GM18861 (cell line): Measurements from ENCODE around the gene COX18.

Source experiments
- ATAC-seq: cut with Tn5 transposase; IDR thresholded peaks from one replicate; pipeline ENCODE4 v1.9.1; 2021; ENCODE audit not compliant: unreplicated experiment

COX18 gene, protein sequence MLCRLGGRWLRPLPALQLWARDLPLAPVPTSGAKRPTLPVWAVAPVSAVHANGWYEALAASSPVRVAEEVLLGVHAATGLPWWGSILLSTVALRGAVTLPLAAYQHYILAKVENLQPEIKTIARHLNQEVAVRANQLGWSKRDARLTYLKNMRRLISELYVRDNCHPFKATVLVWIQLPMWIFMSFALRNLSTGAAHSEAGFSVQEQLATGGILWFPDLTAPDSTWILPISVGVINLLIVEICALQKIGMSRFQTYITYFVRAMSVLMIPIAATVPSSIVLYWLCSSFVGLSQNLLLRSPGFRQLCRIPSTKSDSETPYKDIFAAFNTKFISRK

DNA sequence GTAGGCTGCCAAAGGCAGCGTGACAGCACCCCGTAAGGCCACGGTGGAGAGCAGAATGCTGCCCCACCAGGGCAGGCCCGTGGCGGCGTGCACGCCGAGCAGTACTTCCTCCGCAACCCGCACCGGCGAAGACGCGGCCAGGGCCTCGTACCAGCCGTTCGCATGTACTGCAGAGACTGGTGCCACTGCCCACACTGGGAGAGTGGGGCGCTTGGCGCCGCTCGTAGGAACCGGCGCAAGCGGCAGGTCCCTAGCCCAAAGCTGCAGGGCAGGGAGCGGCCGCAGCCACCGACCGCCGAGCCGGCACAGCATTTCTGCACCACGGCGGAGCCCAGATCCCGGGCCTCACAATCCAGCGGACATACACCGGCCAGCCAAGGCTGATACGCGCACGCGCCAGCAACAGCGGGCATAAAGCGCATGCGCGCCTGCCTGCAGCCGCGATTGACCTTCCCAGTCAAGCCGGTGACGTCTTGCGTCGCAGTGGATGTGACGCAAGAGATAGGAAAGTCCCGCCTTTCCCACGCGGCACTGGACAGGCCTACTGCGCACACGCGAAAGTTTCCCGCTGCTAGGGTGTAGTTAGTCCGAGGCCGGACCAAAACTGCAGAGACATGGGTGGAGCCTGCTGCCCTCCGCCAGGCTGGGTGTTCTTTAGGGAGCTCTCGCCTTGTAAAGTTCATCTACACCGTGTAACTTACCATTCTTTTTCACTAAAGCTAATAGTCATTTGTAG lies at the start of gene COX18:
Gene COX18 (minus strand): TSS at position 379 of the 736 bp plus-strand sequence. CDS start 67 bp downstream, at position 312.
- peak; percentile 75 for ATAC-seq

DNA sequence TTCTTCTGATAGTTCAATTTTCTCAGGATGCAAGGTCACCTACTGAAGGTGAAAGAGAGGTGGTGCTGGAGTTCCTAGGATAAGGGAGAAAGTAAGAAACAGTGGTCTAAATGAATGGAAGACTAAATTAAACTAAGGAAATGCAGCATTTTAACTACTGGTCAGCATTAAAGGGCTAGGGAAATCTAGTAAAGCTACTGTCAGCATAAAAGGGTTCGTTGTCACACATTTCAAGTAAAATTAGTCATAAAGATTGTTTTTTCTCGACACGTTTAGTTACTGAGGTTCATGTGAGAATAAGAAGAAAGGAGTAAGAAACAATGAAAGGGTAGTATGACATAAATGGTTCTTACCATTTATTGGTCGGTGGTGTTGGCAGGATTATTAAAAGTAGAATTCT lies 40.0 kb upstream of the COX18 start:
- no peak for ATAC-seq

DNA sequence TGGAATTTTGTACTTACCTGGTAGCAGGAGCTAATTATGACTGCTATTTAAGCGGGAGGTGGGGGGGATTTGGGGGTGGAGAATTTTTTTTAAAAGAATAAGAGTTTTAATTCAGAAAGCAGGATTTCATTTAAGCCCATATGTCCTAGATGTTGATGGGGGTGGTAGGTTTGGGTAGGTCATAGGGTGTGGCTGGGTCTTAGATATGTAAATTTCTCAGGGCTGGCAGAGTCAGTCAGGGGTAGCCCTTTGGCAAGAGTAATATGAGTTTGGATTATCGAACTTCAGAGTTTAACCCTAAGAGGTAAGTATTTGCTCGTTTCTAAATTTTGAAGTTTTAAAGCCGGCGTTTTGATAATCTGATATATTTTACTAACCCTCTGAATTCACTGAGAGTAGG lies 35.2 kb upstream of the COX18 start:
- ATAC-seq: no peak

DNA sequence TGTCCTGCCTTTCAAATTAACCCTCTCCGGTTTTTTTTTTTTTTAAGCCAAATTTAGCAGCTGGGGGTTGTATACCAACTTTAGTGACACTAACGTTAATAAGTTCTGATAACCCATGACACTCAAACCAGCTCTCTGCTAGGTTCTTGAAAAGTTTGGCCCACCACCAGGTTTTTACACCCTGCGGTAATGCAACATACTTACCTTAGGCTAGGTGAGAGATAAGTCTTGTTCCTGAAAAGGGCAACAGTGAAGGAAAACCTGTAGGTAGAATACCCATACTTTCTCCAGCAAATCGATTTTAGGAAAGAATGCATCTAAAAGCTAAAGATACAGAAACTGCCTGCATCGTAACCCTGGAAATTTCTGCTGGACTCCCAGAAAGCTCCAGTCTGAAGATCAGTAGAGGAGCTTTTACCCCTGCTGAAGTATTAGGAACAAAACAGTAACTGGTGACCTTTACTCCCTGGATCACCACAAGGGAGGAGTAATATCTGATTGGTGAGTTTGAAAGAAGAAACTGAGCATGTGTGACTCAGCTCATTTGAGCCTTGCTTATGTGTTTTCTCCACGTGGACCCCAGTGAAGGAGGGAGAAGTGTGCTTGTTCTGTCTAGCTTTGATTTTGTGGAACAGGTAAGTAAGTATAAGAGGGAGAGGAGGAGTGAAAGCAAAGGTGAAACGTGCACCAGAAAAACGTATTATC lies 34.4 kb upstream of the COX18 start:
- ATAC-seq: no peak

DNA sequence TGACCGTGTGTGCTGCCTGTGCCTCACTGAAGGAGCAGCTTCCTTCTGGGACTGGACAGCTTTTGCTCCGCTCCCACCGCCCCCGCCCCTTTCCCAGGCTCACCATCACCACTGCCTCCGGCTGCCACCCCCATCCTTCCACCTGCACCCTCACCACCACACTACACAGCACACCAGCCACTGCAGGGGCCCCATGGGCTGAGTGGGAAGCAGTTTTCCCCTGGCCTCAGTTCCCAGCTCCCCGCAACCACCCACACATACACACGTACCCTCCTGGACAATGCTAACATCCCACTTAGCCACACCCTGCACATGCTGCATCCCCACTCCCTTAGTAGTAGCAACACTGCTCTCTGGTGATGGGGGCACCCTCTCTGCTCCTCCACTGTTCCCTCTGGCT lies 29.6 kb upstream of the COX18 start:
- ATAC-seq: no peak

DNA sequence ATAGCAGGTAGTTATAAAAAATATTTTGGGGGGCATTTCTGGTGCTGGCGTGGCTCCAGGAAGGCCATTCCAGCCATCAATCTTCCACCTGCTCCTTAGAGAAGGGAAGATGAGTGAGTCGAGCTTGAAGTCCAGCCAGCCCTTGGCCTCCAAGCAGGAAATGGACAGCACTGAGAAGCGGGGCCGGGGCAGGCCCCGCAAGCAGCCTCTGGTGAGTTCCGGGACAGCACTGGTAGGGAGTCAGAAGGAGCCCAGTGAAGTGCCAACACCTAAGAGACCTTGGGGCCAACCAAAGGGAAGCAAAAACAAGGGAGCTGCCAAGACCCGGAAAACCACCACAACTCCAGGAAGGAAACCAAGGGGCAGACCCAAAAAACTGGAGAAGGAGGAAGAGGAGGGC lies 29.2 kb upstream of the COX18 start:
- ATAC-seq: no peak

DNA sequence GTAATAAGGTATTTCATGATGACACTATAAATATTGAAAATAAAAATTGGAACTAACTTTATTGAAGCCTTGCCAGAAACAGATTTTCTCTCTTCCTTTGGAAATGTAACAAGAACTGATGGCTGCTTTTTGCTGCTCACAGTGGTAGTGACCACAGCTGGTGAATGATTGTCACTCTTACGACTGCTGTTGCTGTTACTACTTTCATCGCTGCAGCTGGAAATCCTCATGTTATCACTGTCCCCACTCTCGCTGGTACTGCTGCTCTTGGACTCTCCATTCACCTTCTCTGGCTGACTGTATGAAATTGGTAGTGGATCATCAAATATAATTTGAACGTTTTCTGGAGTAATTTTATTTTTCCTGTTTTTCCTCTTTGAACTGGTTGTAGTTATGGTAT lies 28.5 kb upstream of the COX18 start:
- ATAC-seq: no peak

DNA sequence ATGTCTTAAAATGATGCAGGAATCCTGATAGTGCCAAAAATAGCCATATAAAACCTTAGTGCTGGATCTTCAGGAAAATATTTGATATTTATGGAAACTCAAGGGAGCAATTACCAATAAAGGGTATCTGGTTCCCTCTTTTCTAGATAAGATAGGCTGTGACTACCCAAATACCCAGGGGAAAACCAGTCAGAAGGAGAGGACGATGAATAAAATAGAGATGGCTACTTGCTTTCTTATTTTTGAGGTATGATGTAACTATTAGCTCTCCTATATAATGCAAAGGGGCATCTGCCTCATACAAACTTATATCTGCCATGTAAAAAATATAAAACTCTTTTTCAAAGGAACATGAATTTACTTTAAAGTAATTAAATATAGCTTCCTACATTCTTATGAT lies 23.4 kb upstream of the COX18 start:
- no peak for ATAC-seq

DNA sequence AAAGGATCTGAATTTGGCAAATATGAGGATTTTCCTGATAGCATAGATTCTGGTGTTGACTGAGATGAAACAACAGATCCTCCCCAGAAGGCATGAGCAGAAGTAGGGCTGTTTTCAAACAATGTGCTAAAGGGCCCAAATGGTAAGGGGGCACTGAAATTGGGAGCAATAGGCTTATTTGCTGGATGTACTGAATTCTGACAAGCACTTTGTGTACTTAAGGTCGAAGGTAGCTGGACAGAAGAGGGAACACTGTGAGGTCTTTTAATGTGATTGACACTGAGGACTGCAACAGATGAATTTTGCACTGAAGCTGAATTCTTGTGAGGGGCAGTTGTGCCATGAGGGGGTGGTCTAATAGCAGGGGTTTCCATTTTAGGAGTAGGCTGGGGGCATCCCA lies 21.2 kb upstream of the COX18 start:
- no peak for ATAC-seq

DNA sequence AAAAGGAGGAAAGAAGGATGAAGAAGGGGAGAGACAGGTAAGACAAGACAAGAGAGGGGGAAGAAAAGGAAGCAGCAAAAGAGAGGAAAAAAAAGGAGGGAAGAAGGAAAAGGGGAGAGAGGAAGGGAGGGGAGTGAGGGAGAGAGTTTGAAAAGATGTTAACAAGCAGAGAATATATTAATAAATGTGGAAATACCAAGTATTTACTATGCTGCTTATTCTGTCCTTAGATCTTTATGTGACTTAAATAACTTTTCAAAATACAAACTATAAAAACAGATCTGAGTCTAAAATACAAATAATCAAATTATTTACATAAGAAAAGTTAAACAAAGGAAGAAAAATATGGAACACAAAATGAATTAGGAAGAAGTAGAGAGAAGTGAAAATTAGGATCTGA lies 18.4 kb upstream of the COX18 start:
- ATAC-seq: no peak

DNA sequence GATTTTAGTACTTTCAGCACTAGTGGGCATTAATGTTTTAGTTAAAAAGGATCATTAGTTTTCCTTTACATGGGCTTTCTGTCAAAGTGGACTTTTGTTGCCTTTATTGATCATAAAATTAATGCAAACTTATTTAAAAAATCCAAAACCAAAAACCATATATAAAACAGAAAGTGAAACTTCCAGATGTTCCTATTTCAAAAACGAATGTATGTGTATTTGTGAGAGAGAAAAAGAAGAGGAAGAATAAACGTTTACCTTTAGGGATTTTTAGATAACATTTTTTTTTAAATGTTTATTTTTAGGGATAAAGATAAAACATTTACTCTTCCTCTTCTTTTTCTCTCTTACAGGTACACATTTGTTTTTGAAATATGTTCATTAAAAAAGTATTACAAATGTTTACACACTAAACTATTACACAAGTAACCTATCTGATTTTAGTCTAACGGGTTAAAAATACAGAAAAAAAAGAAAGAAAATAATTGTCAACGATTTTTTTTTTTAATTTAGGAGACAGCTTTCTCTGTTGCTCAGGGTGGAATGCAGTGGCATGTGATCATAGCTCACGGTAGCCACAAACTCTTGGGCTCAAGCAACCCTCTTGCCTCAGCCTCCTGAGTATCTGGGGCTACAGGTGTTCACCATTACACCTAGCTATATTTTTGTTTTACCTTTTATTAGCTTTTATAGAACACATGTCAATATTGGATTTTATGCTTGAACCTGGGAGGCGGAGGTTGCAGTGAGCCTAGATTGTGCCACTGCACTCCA lies 16.8 kb upstream of the COX18 start:
- ATAC-seq: no peak

DNA sequence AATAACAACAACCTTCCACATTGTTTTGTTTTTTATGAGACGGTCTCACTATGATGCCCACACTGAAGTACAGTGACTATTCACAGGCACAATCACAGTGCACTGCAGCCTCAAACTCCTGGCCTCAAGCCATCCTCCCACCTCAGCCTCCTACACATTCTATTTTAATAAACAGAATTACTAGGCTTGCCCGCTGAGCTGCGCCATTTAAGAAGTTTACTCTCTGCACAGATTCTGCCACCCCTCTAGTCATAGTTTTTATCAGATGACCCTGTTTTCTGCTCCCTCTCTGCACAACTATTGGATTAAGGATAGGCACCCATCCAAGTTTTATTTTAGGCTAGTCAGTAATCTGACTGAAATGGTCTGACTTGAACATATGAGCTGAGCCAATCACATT lies 11.3 kb upstream of the COX18 start:
- ATAC-seq: no peak

DNA sequence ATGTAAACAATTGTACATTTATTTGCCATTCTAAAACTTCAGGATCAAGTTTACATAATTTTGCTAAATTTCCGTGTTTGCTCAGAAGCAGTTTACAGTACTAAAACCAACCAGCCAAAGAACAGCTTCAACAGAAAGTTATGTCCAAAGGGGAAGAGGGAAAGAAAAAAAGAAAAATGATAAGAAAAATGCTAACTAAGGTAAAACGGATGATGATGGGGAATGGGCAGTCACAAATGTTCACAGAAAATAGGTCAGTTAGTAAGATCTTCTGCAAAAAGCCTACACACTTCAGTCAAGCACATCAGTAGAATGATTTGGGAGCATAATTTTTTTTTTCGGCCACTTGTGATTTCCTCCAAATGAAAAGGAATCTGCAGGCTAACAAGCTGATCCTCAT lies 6.3 kb upstream of the COX18 start:
- no peak for ATAC-seq

DNA sequence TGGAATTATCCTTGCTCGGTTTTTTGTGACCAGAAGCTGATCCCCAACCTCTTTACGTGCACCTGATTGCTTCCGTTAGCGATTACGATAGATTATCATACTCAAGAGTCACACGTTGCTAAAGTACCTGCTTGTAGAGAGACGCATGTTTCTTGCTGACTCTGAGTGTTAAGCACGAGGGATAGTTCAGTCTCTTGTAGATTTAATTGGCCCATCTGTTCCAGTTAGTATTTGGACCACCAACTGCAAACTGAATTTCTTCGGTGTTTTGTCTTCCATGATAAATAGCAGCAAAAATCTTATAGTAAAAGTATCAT lies 516 bp upstream of the COX18 start:
- peak; percentile 6 for ATAC-seq

DNA sequence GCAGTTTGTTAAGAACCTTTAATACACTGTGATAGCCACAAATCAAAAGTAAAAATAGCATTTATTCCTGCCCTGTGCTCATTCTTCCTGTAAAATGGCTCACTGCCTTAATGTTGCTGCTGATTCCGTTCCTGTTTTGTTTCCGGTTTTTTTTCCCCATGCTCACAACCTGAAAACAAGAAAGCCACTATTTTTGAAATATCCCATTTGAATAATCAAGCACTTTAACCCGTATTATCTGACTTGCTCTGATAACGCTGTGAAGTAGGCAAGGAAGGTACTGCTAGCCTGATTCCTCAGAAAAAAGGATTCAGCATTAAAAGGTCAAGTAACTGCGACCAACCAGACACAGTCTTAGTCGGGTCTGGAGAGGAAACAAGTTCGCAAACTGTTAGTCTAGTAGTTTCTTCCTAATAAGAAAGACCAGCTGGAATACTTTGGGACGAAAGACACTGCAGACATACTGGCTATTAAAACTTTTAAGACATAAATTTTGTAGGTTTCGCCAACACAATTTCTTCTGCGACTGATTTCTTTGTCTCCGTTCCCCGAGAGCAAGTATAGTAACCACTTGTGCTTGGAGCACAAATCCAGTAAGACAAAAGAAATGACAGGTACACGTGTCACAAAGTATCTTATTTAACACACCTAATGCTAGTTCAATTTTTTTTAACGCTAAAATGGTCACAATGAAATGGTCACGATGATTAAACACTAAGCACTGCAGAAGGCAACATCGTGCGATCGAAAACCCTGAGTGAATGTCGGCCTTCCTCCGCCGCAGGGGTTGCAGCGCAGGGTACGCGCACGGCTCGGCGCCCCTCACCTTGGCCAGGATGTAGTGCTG lies 802 bp downstream of the COX18 start:
- peak; percentile 1 for ATAC-seq

DNA sequence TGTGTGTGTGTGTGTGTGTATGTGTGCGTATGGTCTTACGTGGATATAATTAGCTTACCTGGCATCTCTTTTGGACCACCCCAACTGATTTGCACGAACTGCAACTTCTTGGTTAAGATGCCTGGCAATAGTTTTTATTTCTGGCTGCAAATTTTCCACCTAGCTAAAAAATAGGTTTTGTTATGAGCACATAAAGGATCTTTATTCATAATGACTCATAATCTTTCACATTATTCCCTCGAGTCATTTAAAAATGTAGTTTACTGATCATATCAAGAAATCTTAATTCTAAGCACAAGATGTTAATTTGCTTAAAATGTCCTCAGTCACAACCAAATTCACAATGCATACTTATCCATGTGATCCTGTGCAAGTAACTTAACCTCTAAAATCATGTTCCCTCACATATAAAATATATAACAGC lies 1.5 kb downstream of the COX18 start:
- ATAC-seq: no peak

DNA sequence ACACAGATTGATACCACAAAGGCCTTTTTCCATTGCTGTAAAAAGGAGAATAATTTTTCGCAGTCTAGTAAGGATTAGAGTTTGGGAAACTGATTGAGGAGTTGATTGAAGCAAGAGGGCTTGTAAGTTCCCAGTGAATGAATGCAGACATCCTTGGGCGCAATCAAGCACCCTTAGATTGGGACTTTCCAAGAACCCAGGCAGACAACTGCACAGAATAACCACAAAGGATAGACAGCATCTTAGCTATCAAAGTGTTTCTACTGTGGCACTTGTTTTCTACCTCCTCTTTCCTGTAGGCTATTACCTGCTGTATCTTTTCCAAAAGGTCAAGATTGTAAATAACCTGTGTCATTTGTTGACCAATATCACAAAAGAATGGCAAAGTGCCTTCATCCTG lies 2.6 kb downstream of the COX18 start:
- no peak for ATAC-seq

DNA sequence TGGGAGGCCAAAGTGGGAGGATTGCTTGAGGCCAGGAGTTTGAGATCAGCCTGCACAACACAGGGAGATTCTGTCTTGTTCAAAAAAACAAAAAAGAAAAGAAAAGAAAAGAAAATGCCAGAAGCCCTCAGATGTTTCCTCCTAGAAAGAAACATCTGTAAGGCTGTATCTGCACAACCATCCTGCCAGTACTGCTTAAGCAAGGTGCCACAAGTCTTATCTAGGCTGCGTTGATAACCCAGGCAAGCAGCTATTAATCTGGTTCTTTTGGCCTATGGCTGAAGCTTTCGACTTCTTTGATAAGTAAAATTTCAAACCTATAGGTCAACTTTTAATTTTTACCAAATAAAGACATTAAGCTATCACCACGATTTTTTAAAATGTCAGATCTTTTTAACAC lies 3.1 kb downstream of the COX18 start:
- no peak for ATAC-seq

DNA sequence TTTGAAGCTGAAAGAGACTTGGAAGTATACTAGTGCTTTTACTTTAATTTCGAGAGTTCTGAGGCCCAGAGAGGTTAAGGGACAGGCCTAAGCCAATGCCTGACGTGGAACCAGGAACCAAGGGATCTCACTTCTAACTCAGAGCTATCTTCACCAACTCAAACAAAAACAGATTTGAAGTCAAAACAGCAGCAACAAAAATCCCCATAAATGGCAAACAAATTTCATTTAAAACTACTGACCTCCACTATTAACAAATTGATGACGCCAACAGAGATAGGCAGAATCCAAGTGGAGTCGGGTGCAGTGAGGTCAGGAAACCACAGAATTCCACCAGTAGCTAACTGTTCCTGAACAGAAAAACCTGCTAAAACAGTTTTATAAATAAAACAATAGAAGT lies 5.0 kb downstream of the COX18 start:
- ATAC-seq: no peak

DNA sequence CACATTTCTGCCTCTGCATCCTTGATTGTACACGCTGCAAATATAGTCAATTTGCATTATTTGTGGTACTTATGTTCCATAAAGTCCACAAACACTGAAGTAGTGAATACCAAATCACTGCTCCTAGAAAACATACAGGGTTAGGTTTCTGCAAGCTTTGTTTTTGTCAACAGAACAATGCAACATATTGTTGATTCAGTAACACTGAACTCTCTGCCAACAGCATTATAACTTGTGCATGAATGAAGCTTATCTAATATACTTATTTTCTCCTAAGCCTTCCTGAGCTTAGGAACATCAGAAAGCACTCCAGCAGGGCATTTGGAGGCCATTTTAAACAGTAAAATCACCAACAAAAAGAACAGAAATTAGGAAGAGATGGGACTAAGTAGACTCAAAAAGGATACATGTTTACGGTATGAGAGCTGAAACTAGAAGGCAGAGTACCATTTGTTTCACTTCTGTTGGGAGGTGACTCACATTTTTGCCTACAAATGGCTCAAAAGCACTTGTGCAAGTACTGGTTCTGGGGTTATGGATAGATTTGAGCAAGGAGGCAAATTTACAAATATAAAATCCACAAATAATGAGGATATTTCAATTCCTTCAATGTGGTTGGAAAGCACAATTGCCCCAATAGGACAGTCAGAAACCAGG lies 14.1 kb downstream of the COX18 start:
- peak; percentile 67 for ATAC-seq
